ENCODE results near the gene STRIP1.
A peak's percentile ranks its signal among the peaks of the same experiment; 100 is the strongest.

The STRIP1 gene

GRCh38 chr1:110084227-110085078, 50.0 kb downstream of the STRIP1 start:
- DNase-seq, result peak; percentile 45

GRCh38 chr1:110085671-110086070, 51.2 kb downstream of the STRIP1 start:
- no peak for DNase-seq
- in situ Hi-C loops (cut with MboI; ENCODE audit: low pct_unique_long_range_greater_than_20kb, low sequenced_read_pairs), result no loop called here

More at GRCh38 chr1:110084227-110085078, 50.0 kb downstream of the STRIP1 start:
- in situ Hi-C loops (cut with MboI; ENCODE audit: low pct_unique_long_range_greater_than_20kb, low sequenced_read_pairs), result no loop called here

- in situ Hi-C loops (cut with MboI; ENCODE audit: low pct_unique_long_range_greater_than_20kb, low sequenced_read_pairs), result no loop called here
- DNase-seq, result no peak
Observed at GRCh38 chr1:110086961-110087360, 52.5 kb downstream of the STRIP1 start.

- DNase-seq, result peak; percentile 58
- in situ Hi-C loops (cut with MboI; ENCODE audit: low pct_unique_long_range_greater_than_20kb, low sequenced_read_pairs), result no loop called here
Observed at GRCh38 chr1:110087812-110088738, 53.7 kb downstream of the STRIP1 start.

GRCh38 chr1:110088739-110089316, 54.4 kb downstream of the STRIP1 start:
- DNase-seq, result no peak
- in situ Hi-C loops (cut with MboI; ENCODE audit: low pct_unique_long_range_greater_than_20kb, low sequenced_read_pairs), result no loop called here

- in situ Hi-C loops (cut with MboI; ENCODE audit: low pct_unique_long_range_greater_than_20kb, low sequenced_read_pairs), result no loop called here
- DNase-seq, result no peak
Observed at GRCh38 chr1:110089561-110090275, 55.3 kb downstream of the STRIP1 start.

GRCh38 chr1:110091381-110091780, 57.0 kb downstream of the STRIP1 start:
- no peak for DNase-seq
- in situ Hi-C loops (cut with MboI; ENCODE audit: low pct_unique_long_range_greater_than_20kb, low sequenced_read_pairs), result no loop called here

GRCh38 chr1:110091791-110092190, 57.4 kb downstream of the STRIP1 start:
- in situ Hi-C loops (cut with MboI; ENCODE audit: low pct_unique_long_range_greater_than_20kb, low sequenced_read_pairs), result no loop called here
- no peak for DNase-seq

- in situ Hi-C loops (cut with MboI; ENCODE audit: low pct_unique_long_range_greater_than_20kb, low sequenced_read_pairs), result no loop called here
- no peak for DNase-seq
Observed at GRCh38 chr1:110092991-110093390, 58.6 kb downstream of the STRIP1 start.

GRCh38 chr1:110094931-110095654, 60.7 kb downstream of the STRIP1 start:
- DNase-seq, result no peak
- in situ Hi-C loops (cut with MboI; ENCODE audit: low pct_unique_long_range_greater_than_20kb, low sequenced_read_pairs), result no loop called here

GRCh38 chr1:110097507-110098221, 63.2 kb downstream of the STRIP1 start:
- in situ Hi-C loops (cut with MboI; ENCODE audit: low pct_unique_long_range_greater_than_20kb, low sequenced_read_pairs), result no loop called here
- no peak for DNase-seq

GRCh38 chr1:110098222-110099026, 64.0 kb downstream of the STRIP1 start:
- in situ Hi-C loops (cut with MboI; ENCODE audit: low pct_unique_long_range_greater_than_20kb, low sequenced_read_pairs), result no loop called here
- DNase-seq, result no peak

- DNase-seq, result no peak
- in situ Hi-C loops (cut with MboI; ENCODE audit: low pct_unique_long_range_greater_than_20kb, low sequenced_read_pairs), result no loop called here
Observed at GRCh38 chr1:110100335-110100734, 65.9 kb downstream of the STRIP1 start.

GRCh38 chr1:110102081-110102480, 67.7 kb downstream of the STRIP1 start:
- in situ Hi-C loops (cut with MboI; ENCODE audit: low pct_unique_long_range_greater_than_20kb, low sequenced_read_pairs), result no loop called here
- no peak for DNase-seq
